Myocyte (in vitro differentiated cells): Measurements from ENCODE around the gene VRK1. TPM values are rescaled to one million over a fixed set of nuclear protein-coding genes. Genes with fewer than 3 reads are reported as not detected.
"Not testable (repeated sequence)": the region's sequence is repeated elsewhere in the genome, so short reads cannot be mapped to it uniquely, and the experiment has no call there.

Experiments used
- DNase-seq: peaks from one replicate; pipeline ENCODE4 v3.0.0-alpha.2; 2012; ENCODE audit warnings: low read depth
- polyA plus RNA-seq: library from polyadenylated mRNA; unstranded; fragments of >200 nt; gene quantifications from one replicate; pipeline ENCODE4 v1.2.1, GENCODE V29; 2012; ENCODE audit warnings: missing spikeins
- total RNA-seq: library from RNA; depleted of rRNA; stranded (reverse); fragments of >200 nt; gene quantifications from 2 replicates; pipeline ENCODE4 v1.2.3, GENCODE V29; 2014

VRK1 gene
- 14.7 and 14.9 TPM in 2 replicates for total RNA-seq
- polyA plus RNA-seq: 2.9 TPM

- DNase-seq: peak; percentile 98
These were observed at the start of gene VRK1 for GRCh38 chr14:96796851-96797581. Gene VRK1 (plus strand): TSS chr14:96797382. CDS start chr14:96833472, 36,090 bp downstream.

GRCh38 chr14:96747608-96748007 is 49.6 kb upstream of the VRK1 start:
- DNase-seq: no peak

GRCh38 chr14:96748362-96748761 is 48.8 kb upstream of the VRK1 start:
- no peak for DNase-seq

- DNase-seq: no peak
These were observed 45.7 kb upstream of the VRK1 start for GRCh38 chr14:96751505-96751904.

GRCh38 chr14:96752125-96752524 is 45.1 kb upstream of the VRK1 start:
- DNase-seq: no peak

- DNase-seq: peak; percentile 5
These were observed 44.6 kb upstream of the VRK1 start for GRCh38 chr14:96752594-96752993.

GRCh38 chr14:96754162-96754844 is 42.9 kb upstream of the VRK1 start:
- no peak for DNase-seq

- peak; percentile 9 for DNase-seq
These were observed 42.4 kb upstream of the VRK1 start for GRCh38 chr14:96754845-96755184.

- DNase-seq: no peak
These were observed 40.4 kb upstream of the VRK1 start for GRCh38 chr14:96756745-96757144.

GRCh38 chr14:96757456-96757855 is 39.7 kb upstream of the VRK1 start:
- no peak for DNase-seq

- DNase-seq: no peak
These were observed 36.1 kb upstream of the VRK1 start for GRCh38 chr14:96761066-96761465.

- DNase-seq: peak; percentile 18
These were observed 34.5 kb upstream of the VRK1 start for GRCh38 chr14:96762650-96763049.

- no peak for DNase-seq
These were observed 33.2 kb upstream of the VRK1 start for GRCh38 chr14:96764012-96764411.

- DNase-seq: not testable (repeated sequence)
These were observed 32.0 kb upstream of the VRK1 start for GRCh38 chr14:96765205-96765604.

- no peak for DNase-seq
These were observed 24.3 kb upstream of the VRK1 start for GRCh38 chr14:96772929-96773328.

- DNase-seq: no peak
These were observed 20.4 kb upstream of the VRK1 start for GRCh38 chr14:96776791-96777190.

- no peak for DNase-seq
These were observed 16.7 kb upstream of the VRK1 start for GRCh38 chr14:96780500-96780899.

- DNase-seq: no peak
These were observed 15.8 kb upstream of the VRK1 start for GRCh38 chr14:96781371-96781770.

- no peak for DNase-seq
These were observed 14.7 kb upstream of the VRK1 start for GRCh38 chr14:96782436-96782835.

- no peak for DNase-seq
These were observed 13.9 kb upstream of the VRK1 start for GRCh38 chr14:96783043-96783914.

GRCh38 chr14:96783915-96784224 is 13.3 kb upstream of the VRK1 start:
- DNase-seq: peak; percentile 7

GRCh38 chr14:96790186-96790585 is 7.0 kb upstream of the VRK1 start:
- DNase-seq: no peak
